Purkinje cell (primary cell): Measurements from ENCODE around the gene SLC17A7. TPM values are rescaled to one million over a fixed set of nuclear protein-coding genes. Genes with fewer than 3 reads are reported as not detected.

Experiments
- polyA plus RNA-seq: library from polyadenylated mRNA; unstranded; fragments of >200 nt; fragmentation: Nextera tagmentation; gene quantifications from 2 replicates; pipeline ENCODE4 v1.2.1, GENCODE V29; 2014

Gene SLC17A7
- 3.2 and 81.0 TPM in 2 replicates for polyA plus RNA-seq

GRCh38 chr19:49441210-49441959, at the start of gene SLC17A7:
TSS of gene SLC17A7 (minus strand) at chr19:49441527. CDS start at chr19:49441379, 148 bp downstream.

GRCh38 chr19:49487277-49488045, 46.1 kb upstream of the SLC17A7 start, which contains the start of gene RPL13A:
TSS of gene RPL13A (plus strand) at chr19:49487608. CDS start at chr19:49487630, 22 bp downstream.

GRCh38 chr19:49473868-49474541, 32.7 kb upstream of the SLC17A7 start, which contains the start of gene FLT3LG:
TSS of gene FLT3LG (plus strand) at chr19:49474215. CDS start at chr19:49474640, 425 bp downstream.

GRCh38 chr19:49453013-49453756, 11.9 kb upstream of the SLC17A7 start, which contains the start of gene ALDH16A1:
TSS of gene ALDH16A1 (plus strand) at chr19:49453225. CDS start at chr19:49453332, 107 bp downstream.

GRCh38 chr19:49451430-49452181, 10.3 kb upstream of the SLC17A7 start, which contains the start of gene PIH1D1:
TSS of gene PIH1D1 (minus strand) at chr19:49451814. CDS start at chr19:49451574, 240 bp downstream.

GRCh38 chr19:49425178-49425577, 16.1 kb downstream of the SLC17A7 start, which contains the start of gene GFY:
TSS of gene GFY (plus strand) at chr19:49425388. CDS start at chr19:49426431, 1,043 bp downstream.

GRCh38 chr19:49423071-49423984, 18.0 kb downstream of the SLC17A7 start, which contains the start of gene PTH2:
TSS of gene PTH2 (minus strand) at chr19:49423441. CDS start at chr19:49423339, 102 bp downstream.

GRCh38 chr19:49387936-49388372, 53.4 kb downstream of the SLC17A7 start, which contains the start of gene KASH5:
TSS of gene KASH5 (plus strand) at chr19:49388249. CDS start at chr19:49390884, 2,635 bp downstream.

Other genes starting within 250 kb of the SLC17A7 start
- 0.69 TPM in 1 of 2 replicates, not detected in the other for gene SLC6A16, start 116.3 kb downstream of the SLC17A7 start, polyA plus RNA-seq
- 0.86 and 9.6 TPM in 2 replicates for gene CD37, start 106.1 kb downstream of the SLC17A7 start, polyA plus RNA-seq
- gene TEAD2, start 79.1 kb downstream of the SLC17A7 start, polyA plus RNA-seq = 2.0 TPM in 1 of 2 replicates, not detected in the other
- gene DKKL1, start 77.7 kb downstream of the SLC17A7 start, polyA plus RNA-seq = not detected in 2 replicates
- gene KASH5, start 53.3 kb downstream of the SLC17A7 start, polyA plus RNA-seq = not detected in 2 replicates
- gene PTH2, start 18.1 kb downstream of the SLC17A7 start, polyA plus RNA-seq = not detected in 2 replicates
- gene GFY, start 16.1 kb downstream of the SLC17A7 start, polyA plus RNA-seq = 0.67 TPM in 1 of 2 replicates, not detected in the other
- gene PIH1D1, start 10.3 kb upstream of the SLC17A7 start, polyA plus RNA-seq = 6.2 and 14.4 TPM in 2 replicates
- gene ALDH16A1, start 11.7 kb upstream of the SLC17A7 start, polyA plus RNA-seq = 2.2 and 2.8 TPM in 2 replicates
- gene FLT3LG, start 32.7 kb upstream of the SLC17A7 start, polyA plus RNA-seq = 1.0 TPM in 1 of 2 replicates, not detected in the other
- 290 and 308 TPM in 2 replicates for gene RPL13A, start 46.1 kb upstream of the SLC17A7 start, polyA plus RNA-seq
- gene RPS11, start 54.9 kb upstream of the SLC17A7 start, polyA plus RNA-seq = 911 and 988 TPM in 2 replicates
- 1.3 and 1.9 TPM in 2 replicates for gene FCGRT, start 71.1 kb upstream of the SLC17A7 start, polyA plus RNA-seq
- not detected in 2 replicates for gene RCN3, start 86.5 kb upstream of the SLC17A7 start, polyA plus RNA-seq
- gene NOSIP, start 139.0 kb upstream of the SLC17A7 start, polyA plus RNA-seq = 15.2 and 19.1 TPM in 2 replicates
- 0.17 TPM in 1 of 2 replicates, not detected in the other for gene PRRG2, start 139.8 kb upstream of the SLC17A7 start, polyA plus RNA-seq
- 0.06 and 0.07 TPM in 2 replicates for gene PRR12, start 149.7 kb upstream of the SLC17A7 start, polyA plus RNA-seq
- 2.0 and 3.0 TPM in 2 replicates for gene RRAS, start 198.6 kb upstream of the SLC17A7 start, polyA plus RNA-seq
- gene SCAF1, start 200.7 kb upstream of the SLC17A7 start, polyA plus RNA-seq = 4.7 and 5.1 TPM in 2 replicates
- gene IRF3, start 224.3 kb upstream of the SLC17A7 start, polyA plus RNA-seq = 11.7 and 16.8 TPM in 2 replicates
- gene BCL2L12, start 224.4 kb upstream of the SLC17A7 start, polyA plus RNA-seq = not detected in 2 replicates
- 11.1 and 12.9 TPM in 2 replicates for gene PRMT1, start 235.7 kb upstream of the SLC17A7 start, polyA plus RNA-seq
- gene ADM5, start 248.1 kb upstream of the SLC17A7 start, polyA plus RNA-seq = 0.71 and 1.7 TPM in 2 replicates
- 90.8 and 125 TPM in 2 replicates for gene CPT1C, start 249.6 kb upstream of the SLC17A7 start, polyA plus RNA-seq